ENCODE data around the gene MTO1.

Gene MTO1

DNA sequence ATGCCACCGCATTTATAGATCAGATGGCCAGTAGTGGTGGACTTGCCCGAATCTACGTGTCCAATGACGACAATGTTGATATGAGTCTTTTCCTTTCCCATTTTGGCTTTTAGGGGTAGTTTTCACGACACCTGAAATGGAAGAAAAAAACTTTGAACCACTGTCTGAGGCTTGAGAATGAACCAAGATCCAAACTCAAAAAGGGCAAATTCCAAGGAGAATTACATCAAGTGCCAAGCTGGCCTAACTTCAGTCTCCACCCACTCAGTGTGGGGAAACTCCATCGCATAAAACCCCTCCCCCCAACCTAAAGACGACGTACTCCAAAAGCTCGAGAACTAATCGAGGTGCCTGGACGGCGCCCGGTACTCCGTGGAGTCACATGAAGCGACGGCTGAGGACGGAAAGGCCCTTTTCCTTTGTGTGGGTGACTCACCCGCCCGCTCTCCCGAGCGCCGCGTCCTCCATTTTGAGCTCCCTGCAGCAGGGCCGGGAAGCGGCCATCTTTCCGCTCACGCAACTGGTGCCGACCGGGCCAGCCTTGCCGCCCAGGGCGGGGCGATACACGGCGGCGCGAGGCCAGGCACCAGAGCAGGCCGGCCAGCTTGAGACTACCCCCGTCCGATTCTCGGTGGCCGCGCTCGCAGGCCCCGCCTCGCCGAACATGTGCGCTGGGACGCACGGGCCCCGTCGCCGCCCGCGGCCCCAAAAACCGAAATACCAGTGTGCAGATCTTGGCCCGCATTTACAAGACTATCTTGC, 58.6 kb downstream of the MTO1 start (continued):
- TF ChIP-seq KLF8 (tag by site-specific recombination; IDR thresholded peaks at IDR 0.05): 0 out of 2 replicates have a peak, but pooled peaks have one; percentile 22
- TF ChIP-seq, protein P1, sequence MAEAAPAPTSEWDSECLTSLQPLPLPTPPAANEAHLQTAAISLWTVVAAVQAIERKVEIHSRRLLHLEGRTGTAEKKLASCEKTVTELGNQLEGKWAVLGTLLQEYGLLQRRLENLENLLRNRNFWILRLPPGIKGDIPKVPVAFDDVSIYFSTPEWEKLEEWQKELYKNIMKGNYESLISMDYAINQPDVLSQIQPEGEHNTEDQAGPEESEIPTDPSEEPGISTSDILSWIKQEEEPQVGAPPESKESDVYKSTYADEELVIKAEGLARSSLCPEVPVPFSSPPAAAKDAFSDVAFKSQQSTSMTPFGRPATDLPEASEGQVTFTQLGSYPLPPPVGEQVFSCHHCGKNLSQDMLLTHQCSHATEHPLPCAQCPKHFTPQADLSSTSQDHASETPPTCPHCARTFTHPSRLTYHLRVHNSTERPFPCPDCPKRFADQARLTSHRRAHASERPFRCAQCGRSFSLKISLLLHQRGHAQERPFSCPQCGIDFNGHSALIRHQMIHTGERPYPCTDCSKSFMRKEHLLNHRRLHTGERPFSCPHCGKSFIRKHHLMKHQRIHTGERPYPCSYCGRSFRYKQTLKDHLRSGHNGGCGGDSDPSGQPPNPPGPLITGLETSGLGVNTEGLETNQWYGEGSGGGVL (tag by site-specific recombination; IDR thresholded peaks at IDR 0.05): no peak
- peak; percentile 14; the same call in 1 of the 2 replicates for TF ChIP-seq ZNF660 (tag by site-specific recombination; IDR thresholded peaks at IDR 0.05)
- TF ChIP-seq ZXDB (tag by site-specific recombination; IDR thresholded peaks at IDR 0.05): no peak; the same call in 1 of the 2 replicates
- TF ChIP-seq ZNF132 (tag by site-specific recombination; IDR thresholded peaks at IDR 0.05; ENCODE audit: borderline replicate concordance): no peak
- peak; percentile 90 for TF ChIP-seq YY1 (tag by site-specific recombination; IDR thresholded peaks at IDR 0.05)
- TF ChIP-seq ZNF76 (tag by site-specific recombination; IDR thresholded peaks at IDR 0.05; ENCODE audit: borderline replicate concordance, low read depth): no peak
- peak; percentile 76 for TF ChIP-seq ZFHX2 (tag by site-specific recombination; conservative IDR thresholded peaks at IDR 0.05)
- 0 out of 2 replicates have a peak, but pooled peaks have one; percentile 34 for TF ChIP-seq ZNF677 (tag by site-specific recombination; IDR thresholded peaks at IDR 0.05)
- TF ChIP-seq, protein P2, sequence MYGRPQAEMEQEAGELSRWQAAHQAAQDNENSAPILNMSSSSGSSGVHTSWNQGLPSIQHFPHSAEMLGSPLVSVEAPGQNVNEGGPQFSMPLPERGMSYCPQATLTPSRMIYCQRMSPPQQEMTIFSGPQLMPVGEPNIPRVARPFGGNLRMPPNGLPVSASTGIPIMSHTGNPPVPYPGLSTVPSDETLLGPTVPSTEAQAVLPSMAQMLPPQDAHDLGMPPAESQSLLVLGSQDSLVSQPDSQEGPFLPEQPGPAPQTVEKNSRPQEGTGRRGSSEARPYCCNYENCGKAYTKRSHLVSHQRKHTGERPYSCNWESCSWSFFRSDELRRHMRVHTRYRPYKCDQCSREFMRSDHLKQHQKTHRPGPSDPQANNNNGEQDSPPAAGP (tag by site-specific recombination; IDR thresholded peaks at IDR 0.05): peak; percentile 21
- TF ChIP-seq ZNF121 (tag by site-specific recombination; IDR thresholded peaks at IDR 0.05): no peak
- peak; percentile 51; the same call in 1 of the 2 replicates for TF ChIP-seq ZSCAN30 (tag by site-specific recombination; IDR thresholded peaks at IDR 0.05)
- no peak for TF ChIP-seq ZNF146 (tag by site-specific recombination; IDR thresholded peaks at IDR 0.05)

DNA sequence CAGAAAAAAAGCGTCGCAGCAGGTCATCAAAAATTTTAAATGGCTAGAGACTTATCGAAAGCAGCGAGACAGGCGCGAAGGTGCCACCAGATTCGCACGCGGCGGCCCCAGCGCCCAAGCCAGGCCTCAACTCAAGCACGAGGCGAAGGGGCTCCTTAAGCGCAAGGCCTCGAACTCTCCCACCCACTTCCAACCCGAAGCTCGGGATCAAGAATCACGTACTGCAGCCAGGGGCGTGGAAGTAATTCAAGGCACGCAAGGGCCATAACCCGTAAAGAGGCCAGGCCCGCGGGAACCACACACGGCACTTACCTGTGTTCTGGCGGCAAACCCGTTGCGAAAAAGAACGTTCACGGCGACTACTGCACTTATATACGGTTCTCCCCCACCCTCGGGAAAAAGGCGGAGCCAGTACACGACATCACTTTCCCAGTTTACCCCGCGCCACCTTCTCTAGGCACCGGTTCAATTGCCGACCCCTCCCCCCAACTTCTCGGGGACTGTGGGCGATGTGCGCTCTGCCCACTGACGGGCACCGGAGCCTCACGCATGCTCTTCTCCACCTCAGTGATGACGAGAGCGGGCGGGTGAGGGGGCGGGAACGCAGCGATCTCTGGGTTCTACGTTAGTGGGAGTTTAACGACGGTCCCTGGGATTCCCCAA, 59.3 kb downstream of the MTO1 start, which contains the start of gene EEF1A1:
TSS of gene EEF1A1 (minus strand) at position 345 of the 663 bp plus-strand sequence. CDS start 1,006 bp downstream, outside the sequence.
- H3K4me3 ChIP-seq (ENCODE audit: low read depth, low read length): peak within 1 kb of the TSS; percentile 80
- H3K27ac ChIP-seq (ENCODE audit: extremely low read depth, low read depth, low read length): peak within 1 kb of the TSS; percentile 94
- peaks cover 6 to 49% of the 10 kb centered on the region in 2 experiments; a peak in 2 of 3 replicates for H3K36me3 ChIP-seq (ENCODE audit: control insufficient read depth in 2 of 2, insufficient read depth in 1 of 2, low read length in 2 of 2)
- CTCF ChIA-PET: interaction anchor here (1.0 to 3.0 kb wide), 6 partner anchors 13 to 132 kb away, joined by 3 to 19 read pairs (median 5); partner anchors contain the start of gene SLC17A5
- H3K4me1 ChIP-seq (ENCODE audit: control insufficient read depth, insufficient read depth, low read length): no peaks in the 10 kb centered on the region
- POLR2A ChIA-PET: interaction anchor here (0.5 to 5.9 kb wide), 41 partner anchors 9 to 1723 kb away, joined by 3 to 88 read pairs (median 4); partner anchors contain the start of genes COX7A2, MTO1 and SLC17A5
- no peaks in the 10 kb centered on the region for H3K9me3 ChIP-seq (ENCODE audit: control insufficient read depth, insufficient read depth, low read depth, low read length)
- TF ChIP-seq ZNF677 (tag by site-specific recombination; IDR thresholded peaks at IDR 0.05) (no peak), KLF7 (tag by site-specific recombination; IDR thresholded peaks at IDR 0.05; ENCODE audit: borderline replicate concordance) (0 out of 2 replicates have a peak, but pooled peaks have one; percentile 31), ZFP37 (tag by site-specific recombination; IDR thresholded peaks at IDR 0.05) (peak; percentile 95), ZNF202 (tag by site-specific recombination; IDR thresholded peaks at IDR 0.05; ENCODE audit: borderline replicate concordance) (no peak), ZNF121 (tag by site-specific recombination; IDR thresholded peaks at IDR 0.05) (no peak; the same call in none of the 2 replicates), ZFP41 (tag by site-specific recombination; IDR thresholded peaks at IDR 0.05; ENCODE audit: borderline replicate concordance) (peak; percentile 92; the same call in 1 of the 2 replicates), ZNF214 (tag by site-specific recombination; IDR thresholded peaks at IDR 0.05; ENCODE audit: borderline replicate concordance) (no peak), ZNF785 (tag by site-specific recombination; IDR thresholded peaks at IDR 0.05) (no peak), ZNF768 (tag by site-specific recombination; IDR thresholded peaks at IDR 0.05) (peak; percentile 58; the same call in 1 of the 2 replicates), SP3 (tag by site-specific recombination; IDR thresholded peaks at IDR 0.05) (peak; percentile 93), GLIS2 (tag by site-specific recombination; IDR thresholded peaks at IDR 0.05) (no peak), ZNF747 (tag by site-specific recombination; IDR thresholded peaks at IDR 0.05) (no peak), ZNF596 (tag by site-specific recombination; IDR thresholded peaks at IDR 0.05) (no peak), EGR2 (tag by site-specific recombination; IDR thresholded peaks at IDR 0.05; ENCODE audit: low read depth) (peak; percentile 98), ZNF610 (tag by site-specific recombination; IDR thresholded peaks at IDR 0.05; ENCODE audit: borderline replicate concordance) (peak; percentile 67)
- TF ChIP-seq, protein P3, sequence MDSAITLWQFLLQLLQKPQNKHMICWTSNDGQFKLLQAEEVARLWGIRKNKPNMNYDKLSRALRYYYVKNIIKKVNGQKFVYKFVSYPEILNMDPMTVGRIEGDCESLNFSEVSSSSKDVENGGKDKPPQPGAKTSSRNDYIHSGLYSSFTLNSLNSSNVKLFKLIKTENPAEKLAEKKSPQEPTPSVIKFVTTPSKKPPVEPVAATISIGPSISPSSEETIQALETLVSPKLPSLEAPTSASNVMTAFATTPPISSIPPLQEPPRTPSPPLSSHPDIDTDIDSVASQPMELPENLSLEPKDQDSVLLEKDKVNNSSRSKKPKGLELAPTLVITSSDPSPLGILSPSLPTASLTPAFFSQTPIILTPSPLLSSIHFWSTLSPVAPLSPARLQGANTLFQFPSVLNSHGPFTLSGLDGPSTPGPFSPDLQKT (IDR thresholded peaks at IDR 0.05; ENCODE audit: borderline replicate concordance, low read depth, low read length): no peak
- TF ChIP-seq, protein P4, sequence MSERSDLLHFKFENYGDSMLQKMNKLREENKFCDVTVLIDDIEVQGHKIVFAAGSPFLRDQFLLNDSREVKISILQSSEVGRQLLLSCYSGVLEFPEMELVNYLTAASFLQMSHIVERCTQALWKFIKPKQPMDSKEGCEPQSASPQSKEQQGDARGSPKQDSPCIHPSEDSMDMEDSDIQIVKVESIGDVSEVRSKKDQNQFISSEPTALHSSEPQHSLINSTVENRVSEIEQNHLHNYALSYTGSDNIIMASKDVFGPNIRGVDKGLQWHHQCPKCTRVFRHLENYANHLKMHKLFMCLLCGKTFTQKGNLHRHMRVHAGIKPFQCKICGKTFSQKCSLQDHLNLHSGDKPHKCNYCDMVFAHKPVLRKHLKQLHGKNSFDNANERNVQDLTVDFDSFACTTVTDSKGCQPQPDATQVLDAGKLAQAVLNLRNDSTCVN (tag by site-specific recombination; optimal IDR thresholded peaks at IDR 0.05): peak; percentile 68
- TF ChIP-seq, protein P2 (tag by site-specific recombination; IDR thresholded peaks at IDR 0.05): peak; percentile 64

All from HEK293 (cell line).